ENCODE data around the gene STAT4.

DNA sequence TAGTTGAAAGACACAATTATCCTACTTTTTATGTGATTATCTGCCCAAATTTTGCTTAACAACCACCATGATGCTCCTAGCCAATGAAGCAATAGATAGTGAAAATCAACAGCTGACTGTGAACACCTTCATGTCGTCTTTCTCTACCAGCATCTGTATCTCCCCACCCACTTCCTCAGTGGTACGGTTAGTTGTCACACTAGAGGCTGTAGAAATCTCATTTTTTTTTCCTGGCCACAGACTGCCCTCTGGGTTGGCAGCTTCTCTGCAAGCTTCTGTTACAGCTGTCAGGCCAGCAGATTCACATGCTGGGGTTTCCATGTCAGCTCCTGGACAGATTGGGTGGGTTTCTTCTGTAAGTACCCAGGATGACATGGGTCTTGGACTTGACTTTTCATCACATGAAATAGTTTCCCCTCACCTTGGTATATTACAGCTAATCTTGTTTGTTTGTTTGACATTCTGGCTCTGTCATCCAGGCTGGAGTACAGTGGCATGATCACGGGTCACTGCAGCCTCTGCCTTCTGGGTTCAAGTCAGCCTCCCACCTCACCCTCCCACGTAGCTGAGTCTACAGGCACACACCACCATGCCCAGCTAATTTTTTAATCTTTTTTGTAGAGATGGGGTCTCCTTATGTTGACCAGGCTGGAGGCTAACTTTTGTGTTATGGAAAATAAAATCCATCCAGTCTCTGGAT lies 24.3 kb downstream of the STAT4 start:
- TF ChIP-seq, protein P1, sequence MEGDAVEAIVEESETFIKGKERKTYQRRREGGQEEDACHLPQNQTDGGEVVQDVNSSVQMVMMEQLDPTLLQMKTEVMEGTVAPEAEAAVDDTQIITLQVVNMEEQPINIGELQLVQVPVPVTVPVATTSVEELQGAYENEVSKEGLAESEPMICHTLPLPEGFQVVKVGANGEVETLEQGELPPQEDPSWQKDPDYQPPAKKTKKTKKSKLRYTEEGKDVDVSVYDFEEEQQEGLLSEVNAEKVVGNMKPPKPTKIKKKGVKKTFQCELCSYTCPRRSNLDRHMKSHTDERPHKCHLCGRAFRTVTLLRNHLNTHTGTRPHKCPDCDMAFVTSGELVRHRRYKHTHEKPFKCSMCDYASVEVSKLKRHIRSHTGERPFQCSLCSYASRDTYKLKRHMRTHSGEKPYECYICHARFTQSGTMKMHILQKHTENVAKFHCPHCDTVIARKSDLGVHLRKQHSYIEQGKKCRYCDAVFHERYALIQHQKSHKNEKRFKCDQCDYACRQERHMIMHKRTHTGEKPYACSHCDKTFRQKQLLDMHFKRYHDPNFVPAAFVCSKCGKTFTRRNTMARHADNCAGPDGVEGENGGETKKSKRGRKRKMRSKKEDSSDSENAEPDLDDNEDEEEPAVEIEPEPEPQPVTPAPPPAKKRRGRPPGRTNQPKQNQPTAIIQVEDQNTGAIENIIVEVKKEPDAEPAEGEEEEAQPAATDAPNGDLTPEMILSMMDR (IDR thresholded peaks at IDR 0.05 in 4 of 5, conservative IDR thresholded peaks at IDR 0.05 in 1 of 5): no peak
- no peak for TF ChIP-seq POLR2A (IDR thresholded peaks at IDR 0.05)

All from gastrocnemius medialis (tissue), 4 donors.